ENCODE results near the gene AARSD1. TPM values are rescaled to one million over a fixed set of nuclear protein-coding genes. Genes with fewer than 3 reads are reported as not detected.

Gene AARSD1
- polyA plus RNA-seq, 2 donors, result 36.0 to 47.8 TPM

- peak overlapping the region in 1 of 2 donors; percentile 18 for H3K27ac ChIP-seq (ENCODE audit: low read depth in 2 of 2, low read length in 1 of 2)
- H3K9me3 ChIP-seq (ENCODE audit: control insufficient read depth in 2 of 2, insufficient read depth in 1 of 2, low read depth in 1 of 2, low read length in 1 of 2), result no peaks in the 10 kb centered on the region
- H3K4me1 ChIP-seq (ENCODE audit: control insufficient read depth in 2 of 2, insufficient read depth in 2 of 2, low read length in 1 of 2), result no peaks in the 10 kb centered on the region
- H3K4me3 ChIP-seq (ENCODE audit: low read depth in 1 of 2, low read length in 2 of 2), result no peak overlapping the region
- 50 to 64% methylated on average over 2 of the region's 2 CpGs for WGBS, 2 donors
- H3K27me3 ChIP-seq (ENCODE audit: control insufficient read depth in 1 of 2, insufficient read depth in 2 of 2, low read length in 2 of 2), result no peaks in the 10 kb centered on the region
- H3K36me3 ChIP-seq (ENCODE audit: control insufficient read depth in 2 of 2, insufficient read depth in 2 of 2, low read length in 1 of 2), result no peaks in the 10 kb centered on the region
Measured at GRCh38 chr17:42913522-42913921, 50.7 kb downstream of the AARSD1 start.

DNA sequence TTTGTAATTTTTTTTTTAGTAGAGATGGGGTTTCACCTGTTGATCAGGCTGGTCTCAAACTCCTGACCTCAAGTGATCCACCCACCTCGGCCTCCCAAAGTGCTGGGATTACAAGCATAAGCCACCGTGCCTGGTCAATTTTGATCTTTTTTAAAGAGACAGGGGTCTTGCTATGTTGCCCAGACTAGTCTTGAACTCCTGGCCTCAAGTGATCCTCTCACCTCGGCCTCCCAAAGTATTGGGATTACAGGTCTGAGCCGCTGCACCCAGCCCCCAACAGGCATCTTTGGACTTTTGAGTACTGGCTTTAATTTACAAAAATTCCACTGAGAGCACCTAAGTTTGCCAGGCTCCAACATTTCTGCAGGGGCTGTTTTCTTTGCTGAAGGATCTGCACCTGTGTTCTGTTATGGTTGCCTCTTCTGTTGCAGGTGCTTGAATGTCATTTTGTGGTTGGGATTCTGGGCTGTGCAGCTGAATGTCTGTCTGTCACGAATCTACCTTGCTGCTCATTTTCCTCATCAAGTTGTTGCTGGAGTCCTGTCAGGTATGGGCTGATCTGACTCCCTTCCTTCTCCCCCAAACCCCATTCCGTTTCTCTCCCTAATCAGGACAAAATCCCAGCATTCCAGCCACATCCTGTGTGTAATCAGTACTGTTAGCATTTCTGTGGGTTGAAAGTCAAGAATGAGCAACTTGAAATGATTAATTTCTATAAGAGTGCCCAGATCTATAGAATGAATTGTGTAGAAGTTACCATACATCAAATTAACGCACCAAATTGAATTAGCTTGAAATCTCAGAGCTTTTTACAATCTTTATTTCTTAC is 55.2 kb downstream of the AARSD1 start:
- Histone ChIP-seq H3K9me3 (ENCODE audit: control insufficient read depth in 2 of 2, insufficient read depth in 1 of 2, low read depth in 1 of 2, low read length in 1 of 2) (no peaks in the 10 kb centered on the region), H3K27ac (ENCODE audit: low read depth in 2 of 2, low read length in 1 of 2) (no peak overlapping the region), H3K4me3 (ENCODE audit: low read depth in 1 of 2, low read length in 2 of 2) (no peak overlapping the region), H3K36me3 (ENCODE audit: control insufficient read depth in 2 of 2, insufficient read depth in 2 of 2, low read length in 1 of 2) (no peaks in the 10 kb centered on the region), H3K27me3 (ENCODE audit: control insufficient read depth in 1 of 2, insufficient read depth in 2 of 2, low read length in 2 of 2) (no peaks in the 10 kb centered on the region), H3K4me1 (ENCODE audit: control insufficient read depth in 2 of 2, insufficient read depth in 2 of 2, low read length in 1 of 2) (no peaks in the 10 kb centered on the region)
- 69 to 73% methylated on average over 7 of the region's 7 CpGs for WGBS, 2 donors

DNA sequence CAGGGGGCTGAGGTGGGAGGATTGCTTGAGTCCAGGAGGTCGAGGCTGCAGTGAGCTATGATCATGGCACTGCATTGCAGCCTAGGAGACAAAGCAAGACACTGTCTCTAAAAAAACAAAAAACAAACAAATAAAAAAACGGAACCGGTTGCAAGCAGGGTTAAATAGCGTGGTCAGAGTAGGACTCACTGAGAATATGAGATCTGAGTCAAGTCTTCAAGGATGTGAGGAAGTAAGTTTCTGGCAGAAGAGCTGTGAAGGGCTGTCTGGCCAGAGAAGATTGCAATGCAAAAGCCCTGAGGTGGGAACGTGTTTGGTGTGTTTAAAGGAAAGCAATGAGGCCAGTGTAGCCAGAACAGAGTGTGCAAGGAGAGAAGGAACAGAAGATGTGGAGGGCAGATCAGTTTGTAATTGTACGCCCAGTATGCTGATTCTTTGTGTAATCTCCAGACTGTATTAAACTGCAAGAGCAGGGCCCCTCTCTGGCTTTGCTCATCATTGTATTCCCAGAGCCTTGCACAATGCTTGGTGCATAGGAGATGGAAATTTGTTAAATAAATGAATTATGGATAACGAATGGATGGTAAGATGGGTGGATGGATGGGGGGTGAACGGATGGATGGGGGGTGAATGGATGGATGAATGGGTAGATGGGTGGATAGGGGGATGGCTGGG is 57.3 kb downstream of the AARSD1 start:
- H3K4me3 ChIP-seq (ENCODE audit: low read depth in 1 of 2, low read length in 2 of 2), result no peak overlapping the region
- 75 to 83% methylated on average over 8 of the region's 8 CpGs for WGBS, 2 donors
- no peaks in the 10 kb centered on the region for H3K9me3 ChIP-seq (ENCODE audit: control insufficient read depth in 2 of 2, insufficient read depth in 1 of 2, low read depth in 1 of 2, low read length in 1 of 2)
- no peaks in the 10 kb centered on the region for H3K36me3 ChIP-seq (ENCODE audit: control insufficient read depth in 2 of 2, insufficient read depth in 2 of 2, low read length in 1 of 2)
- no peak overlapping the region for H3K27ac ChIP-seq (ENCODE audit: low read depth in 2 of 2, low read length in 1 of 2)
- H3K27me3 ChIP-seq (ENCODE audit: control insufficient read depth in 1 of 2, insufficient read depth in 2 of 2, low read length in 2 of 2), result no peaks in the 10 kb centered on the region
- H3K4me1 ChIP-seq (ENCODE audit: control insufficient read depth in 2 of 2, insufficient read depth in 2 of 2, low read length in 1 of 2), result no peaks in the 10 kb centered on the region

DNA sequence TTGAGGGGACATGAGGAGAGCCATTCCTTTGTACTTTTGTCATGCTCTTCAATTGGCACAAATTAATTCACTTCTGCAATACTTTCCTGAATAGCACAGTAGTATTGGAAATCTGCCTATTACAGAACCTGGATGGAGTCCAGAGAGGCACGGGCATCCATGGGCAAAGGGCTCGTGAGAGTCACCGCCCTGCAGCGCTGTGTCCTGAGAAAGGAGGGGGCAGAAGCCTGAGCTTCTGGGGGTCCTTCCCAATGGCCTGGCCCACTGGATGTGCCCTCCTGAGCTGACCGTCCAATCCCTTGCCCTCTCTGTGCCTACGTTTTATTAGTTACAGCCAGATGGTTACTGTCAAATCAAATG is 60.2 kb downstream of the AARSD1 start:
- Histone ChIP-seq H3K36me3 (ENCODE audit: control insufficient read depth in 2 of 2, insufficient read depth in 2 of 2, low read length in 1 of 2) (no peaks in the 10 kb centered on the region), H3K9me3 (ENCODE audit: control insufficient read depth in 2 of 2, insufficient read depth in 1 of 2, low read depth in 1 of 2, low read length in 1 of 2) (no peaks in the 10 kb centered on the region)
- WGBS, 2 donors, result 54 to 61% methylated on average over 6 of the region's 6 CpGs

DNA sequence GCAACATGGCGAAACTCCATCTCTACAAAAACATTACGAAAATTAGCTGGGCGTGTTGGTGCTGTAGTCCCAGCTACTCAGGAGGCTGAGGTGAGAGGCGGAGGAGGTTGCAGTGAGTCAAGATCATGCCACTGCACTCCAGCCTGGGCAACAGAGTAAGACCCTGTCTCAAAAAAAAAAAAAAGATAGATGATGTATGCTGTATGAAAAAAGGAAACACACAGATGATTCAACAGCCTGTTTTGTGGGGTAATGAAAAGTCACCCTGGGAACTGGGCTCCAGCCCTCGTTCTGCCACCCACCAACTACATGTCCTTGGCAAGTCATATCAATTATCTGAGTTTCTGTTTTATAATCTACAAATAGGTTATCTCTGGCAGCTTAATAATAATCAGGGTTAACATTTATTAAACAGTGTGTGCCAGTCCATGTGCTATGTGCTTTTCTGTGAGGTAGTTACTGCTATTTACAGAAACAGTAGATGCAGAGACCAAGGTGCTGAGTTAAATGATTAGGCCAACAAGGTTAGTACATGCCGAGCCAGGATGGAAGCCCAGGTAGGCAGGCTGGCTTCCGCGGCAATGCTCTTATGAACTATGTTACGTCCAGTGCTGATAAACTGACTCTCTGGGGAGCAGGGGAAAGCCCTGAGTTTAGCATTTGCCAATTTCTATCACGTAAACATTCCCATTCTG is 62.6 kb downstream of the AARSD1 start:
- Histone ChIP-seq H3K9me3 (ENCODE audit: control insufficient read depth in 2 of 2, insufficient read depth in 1 of 2, low read depth in 1 of 2, low read length in 1 of 2) (no peaks in the 10 kb centered on the region), H3K27ac (ENCODE audit: low read depth in 2 of 2, low read length in 1 of 2) (no peak overlapping the region), H3K4me3 (ENCODE audit: low read depth in 1 of 2, low read length in 2 of 2) (no peak overlapping the region), H3K36me3 (ENCODE audit: control insufficient read depth in 2 of 2, insufficient read depth in 2 of 2, low read length in 1 of 2) (no peaks in the 10 kb centered on the region), H3K4me1 (ENCODE audit: control insufficient read depth in 2 of 2, insufficient read depth in 2 of 2, low read length in 1 of 2) (no peaks in the 10 kb centered on the region), H3K27me3 (ENCODE audit: control insufficient read depth in 1 of 2, insufficient read depth in 2 of 2, low read length in 2 of 2) (no peaks in the 10 kb centered on the region)
- WGBS, 2 donors, result 66 to 82% methylated on average over 10 of the region's 10 CpGs

More for the DNA sequence above, 60.2 kb downstream of the AARSD1 start:
- Histone ChIP-seq H3K4me1 (ENCODE audit: control insufficient read depth in 2 of 2, insufficient read depth in 2 of 2, low read length in 1 of 2) (no peaks in the 10 kb centered on the region), H3K4me3 (ENCODE audit: low read depth in 1 of 2, low read length in 2 of 2) (no peak overlapping the region), H3K27ac (ENCODE audit: low read depth in 2 of 2, low read length in 1 of 2) (no peak overlapping the region), H3K27me3 (ENCODE audit: control insufficient read depth in 1 of 2, insufficient read depth in 2 of 2, low read length in 2 of 2) (no peaks in the 10 kb centered on the region)

Other genes with a start within 250 kb of the AARSD1 start
- gene EZH1, start 219.4 kb downstream of the AARSD1 start, polyA plus RNA-seq, result 10 to 100 TPM; 15.6 to 19.8 TPM
- 10 to 100 TPM in 1 of 2 donors, 1 to 10 TPM in 1; 7.5 to 13.5 TPM for gene RAMP2, start 203.2 kb downstream of the AARSD1 start, polyA plus RNA-seq
- 100 to 1,000 TPM in 1 of 2 donors, 10 to 100 TPM in 1; 42.8 to 123 TPM for gene VPS25, start 191.0 kb downstream of the AARSD1 start, polyA plus RNA-seq
- gene WNK4, start 183.8 kb downstream of the AARSD1 start, polyA plus RNA-seq, result 10 to 100 TPM in 1 of 2 donors, 1 to 10 TPM in 1; 6.7 to 12.8 TPM
- 100 to 1,000 TPM in 1 of 2 donors, 10 to 100 TPM in 1; 89.9 to 185 TPM for gene COA3, start 165.8 kb downstream of the AARSD1 start, polyA plus RNA-seq
- gene CNTD1, start 165.6 kb downstream of the AARSD1 start, polyA plus RNA-seq, result under 1 TPM; 0.18 TPM
- 10 to 100 TPM; 29.1 to 53.9 TPM for gene BECN1, start 140.2 kb downstream of the AARSD1 start, polyA plus RNA-seq
- 10 to 100 TPM; 24.8 to 69.3 TPM for gene PSME3, start 131.1 kb downstream of the AARSD1 start, polyA plus RNA-seq
- under 1 TPM; 0.24 to 0.86 TPM for gene AOC2, start 119.9 kb downstream of the AARSD1 start, polyA plus RNA-seq
- gene AOC3, start 113.3 kb downstream of the AARSD1 start, polyA plus RNA-seq, result 10 to 100 TPM in 1 of 2 donors, 1 to 10 TPM in 1; 9.7 to 25.3 TPM
- not detected for gene G6PC1, start 63.7 kb downstream of the AARSD1 start, polyA plus RNA-seq
- gene PTGES3L, start 15.6 kb upstream of the AARSD1 start, polyA plus RNA-seq, result under 1 TPM; 0.65 to 0.94 TPM
- 1 to 10 TPM; 5.2 to 5.7 TPM for gene RUNDC1, start 16.1 kb upstream of the AARSD1 start, polyA plus RNA-seq
- 1,000 to 10,000 TPM; 2,102 to 2,622 TPM for gene RPL27, start 34.0 kb upstream of the AARSD1 start, polyA plus RNA-seq
- gene IFI35, start 42.3 kb upstream of the AARSD1 start, polyA plus RNA-seq, result 1 to 10 TPM; 7.4 to 9.0 TPM
- 100 to 1,000 TPM in 1 of 2 donors, 10 to 100 TPM in 1; 97.6 to 103 TPM for gene VAT1, start 57.9 kb upstream of the AARSD1 start, polyA plus RNA-seq
- under 1 TPM; 0.53 to 0.54 TPM for gene RND2, start 60.8 kb upstream of the AARSD1 start, polyA plus RNA-seq
- gene BRCA1, start 160.9 kb upstream of the AARSD1 start, polyA plus RNA-seq, result 1 to 10 TPM; 3.7 to 3.8 TPM
- gene NBR1, start 206.8 kb upstream of the AARSD1 start, polyA plus RNA-seq, result 10 to 100 TPM; 25.2 to 26.1 TPM
- gene TMEM106A, start 247.4 kb upstream of the AARSD1 start, polyA plus RNA-seq, result 1 to 10 TPM in 1 of 2 donors, under 1 TPM in 1; 0.49 to 2.3 TPM